ENCODE data around the gene HSF2BP. TPM values are rescaled to one million over a fixed set of nuclear protein-coding genes. Genes with fewer than 3 reads are reported as not detected.
"Not testable (repeated sequence)": the region's sequence is repeated elsewhere in the genome, so short reads cannot be mapped to it uniquely, and the experiment has no call there.

Gene HSF2BP
- polyA plus RNA-seq, 1 experiment: 1.1 TPM

GRCh38 chr21:43574741-43575472 lies 84.4 kb downstream of the HSF2BP start:
- DNase-seq (ENCODE audit: low read depth, low spot score): no peak
- no peaks in the 10 kb centered on the region; the same call in 1 of the 2 replicates for H3K9me3 ChIP-seq (ENCODE audit: control insufficient read depth, insufficient read depth, low read length)
- TF ChIP-seq, protein P1, sequence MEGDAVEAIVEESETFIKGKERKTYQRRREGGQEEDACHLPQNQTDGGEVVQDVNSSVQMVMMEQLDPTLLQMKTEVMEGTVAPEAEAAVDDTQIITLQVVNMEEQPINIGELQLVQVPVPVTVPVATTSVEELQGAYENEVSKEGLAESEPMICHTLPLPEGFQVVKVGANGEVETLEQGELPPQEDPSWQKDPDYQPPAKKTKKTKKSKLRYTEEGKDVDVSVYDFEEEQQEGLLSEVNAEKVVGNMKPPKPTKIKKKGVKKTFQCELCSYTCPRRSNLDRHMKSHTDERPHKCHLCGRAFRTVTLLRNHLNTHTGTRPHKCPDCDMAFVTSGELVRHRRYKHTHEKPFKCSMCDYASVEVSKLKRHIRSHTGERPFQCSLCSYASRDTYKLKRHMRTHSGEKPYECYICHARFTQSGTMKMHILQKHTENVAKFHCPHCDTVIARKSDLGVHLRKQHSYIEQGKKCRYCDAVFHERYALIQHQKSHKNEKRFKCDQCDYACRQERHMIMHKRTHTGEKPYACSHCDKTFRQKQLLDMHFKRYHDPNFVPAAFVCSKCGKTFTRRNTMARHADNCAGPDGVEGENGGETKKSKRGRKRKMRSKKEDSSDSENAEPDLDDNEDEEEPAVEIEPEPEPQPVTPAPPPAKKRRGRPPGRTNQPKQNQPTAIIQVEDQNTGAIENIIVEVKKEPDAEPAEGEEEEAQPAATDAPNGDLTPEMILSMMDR (IDR thresholded peaks at IDR 0.05; ENCODE audit: low read depth, low read length): no peak
- no peak overlapping the region for H3K27ac ChIP-seq (ENCODE audit: low read depth, low read length)
- H3K27me3 ChIP-seq (ENCODE audit: control insufficient read depth, insufficient read depth, low read length): no peaks in the 10 kb centered on the region
- ChIA-PET POLR2A (no interaction called here), CTCF (no interaction called here)
- H3K4me3 ChIP-seq (ENCODE audit: low read depth, low read length): no peak overlapping the region

- no peaks in the 10 kb centered on the region for H3K27me3 ChIP-seq (ENCODE audit: control insufficient read depth, insufficient read depth, low read length)
- H3K4me3 ChIP-seq (ENCODE audit: low read depth, low read length): no peak overlapping the region
- no peak for DNase-seq (ENCODE audit: low read depth, low spot score)
- no peaks in the 10 kb centered on the region; the same call in 1 of the 2 replicates for H3K9me3 ChIP-seq (ENCODE audit: control insufficient read depth, insufficient read depth, low read length)
- ChIA-PET POLR2A (no interaction called here), CTCF (no interaction called here)
- no peak overlapping the region for H3K27ac ChIP-seq (ENCODE audit: low read depth, low read length)
- TF ChIP-seq, protein P1 (IDR thresholded peaks at IDR 0.05; ENCODE audit: low read depth, low read length): no peak
Measured at GRCh38 chr21:43573921-43574320, 85.4 kb downstream of the HSF2BP start.

- CTCF ChIA-PET: no interaction called here
- no peaks in the 10 kb centered on the region; the same call in 1 of the 2 replicates for H3K9me3 ChIP-seq (ENCODE audit: control insufficient read depth, insufficient read depth, low read length)
- DNase-seq (ENCODE audit: low read depth, low spot score): no peak
- POLR2A ChIA-PET: no interaction called here
- no peak overlapping the region for H3K27ac ChIP-seq (ENCODE audit: low read depth, low read length)
- no peaks in the 10 kb centered on the region for H3K27me3 ChIP-seq (ENCODE audit: control insufficient read depth, insufficient read depth, low read length)
- H3K4me3 ChIP-seq (ENCODE audit: low read depth, low read length): no peak overlapping the region
- TF ChIP-seq, protein P1 (IDR thresholded peaks at IDR 0.05; ENCODE audit: low read depth, low read length): no peak
Measured at GRCh38 chr21:43572446-43572845, 86.8 kb downstream of the HSF2BP start.

DNA sequence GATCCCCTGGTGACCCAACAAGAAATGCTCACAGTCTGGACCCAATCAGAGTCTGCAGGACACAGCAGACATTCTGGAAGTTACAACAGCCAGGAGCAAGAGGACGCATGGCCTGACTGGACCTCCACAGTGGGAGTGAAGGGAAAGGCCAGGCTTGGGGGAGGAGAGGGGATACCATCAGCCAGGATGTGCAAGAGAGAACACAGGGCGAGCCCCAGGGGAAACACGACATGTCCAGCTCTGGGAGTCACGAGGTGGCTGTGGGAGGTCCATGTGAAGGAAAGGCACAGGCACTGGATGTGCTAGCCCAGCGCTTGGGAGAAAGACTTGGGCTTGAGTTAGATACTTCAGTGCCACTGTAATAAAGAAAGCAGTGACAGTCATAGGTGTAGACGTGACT lies 87.3 kb downstream of the HSF2BP start:
- no peak for DNase-seq (ENCODE audit: low read depth, low spot score)
- H3K9me3 ChIP-seq (ENCODE audit: control insufficient read depth, insufficient read depth, low read length): no peaks in the 10 kb centered on the region; the same call in 1 of the 2 replicates
- H3K27ac ChIP-seq (ENCODE audit: low read depth, low read length): no peak overlapping the region
- H3K4me3 ChIP-seq (ENCODE audit: low read depth, low read length): no peak overlapping the region
- CTCF ChIA-PET: no interaction called here
- TF ChIP-seq, protein P1 (IDR thresholded peaks at IDR 0.05; ENCODE audit: low read depth, low read length): no peak
- no peaks in the 10 kb centered on the region for H3K27me3 ChIP-seq (ENCODE audit: control insufficient read depth, insufficient read depth, low read length)
- POLR2A ChIA-PET: no interaction called here

DNA sequence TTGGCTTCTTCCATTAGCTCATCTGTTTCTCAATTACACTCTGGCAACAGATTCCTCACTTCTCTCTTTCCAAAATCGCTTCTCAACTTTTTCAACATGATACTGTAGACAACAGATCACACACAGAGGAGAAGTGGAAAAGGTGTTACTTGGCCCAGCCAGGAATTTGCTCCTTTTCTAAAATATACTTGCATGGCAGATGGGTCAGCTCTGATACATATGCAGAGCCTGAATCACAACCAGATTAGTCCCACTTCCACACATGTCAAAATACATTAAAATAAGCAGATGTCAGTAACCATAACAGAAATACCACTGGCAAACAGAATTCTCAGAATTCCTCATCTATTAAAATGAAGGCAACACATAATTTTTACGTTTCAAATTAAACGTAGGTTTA lies 89.1 kb downstream of the HSF2BP start:
- DNase-seq (ENCODE audit: low read depth, low spot score); H3K27ac ChIP-seq (ENCODE audit: low read depth, low read length); H3K4me3 ChIP-seq (ENCODE audit: low read depth, low read length); CTCF ChIA-PET; POLR2A ChIA-PET; H3K9me3 ChIP-seq (ENCODE audit: control insufficient read depth, insufficient read depth, low read length); H3K27me3 ChIP-seq (ENCODE audit: control insufficient read depth, insufficient read depth, low read length): not testable (repeated sequence)

DNA sequence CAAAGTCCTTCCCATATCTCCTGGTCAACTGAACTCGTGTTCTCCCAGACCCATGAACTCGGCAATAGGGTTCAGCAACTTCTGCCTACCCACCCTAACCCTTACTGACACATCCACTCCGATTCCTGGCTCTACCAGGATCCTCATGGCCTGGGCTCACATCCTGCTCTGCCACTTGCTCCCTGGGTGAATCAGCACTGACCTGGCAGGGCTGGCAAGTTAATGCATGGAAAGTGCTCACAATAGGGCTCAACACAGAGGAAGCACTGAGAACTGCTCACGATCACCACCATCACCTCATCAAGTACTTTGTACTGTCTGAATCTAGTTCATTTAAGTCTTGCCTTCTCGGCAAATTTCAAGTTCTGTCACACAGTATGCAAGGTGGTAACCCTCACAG lies 96.8 kb downstream of the HSF2BP start:
- H3K4me3 ChIP-seq (ENCODE audit: low read depth, low read length); CTCF ChIA-PET; H3K27ac ChIP-seq (ENCODE audit: low read depth, low read length); H3K27me3 ChIP-seq (ENCODE audit: control insufficient read depth, insufficient read depth, low read length); DNase-seq (ENCODE audit: low read depth, low spot score); POLR2A ChIA-PET; H3K9me3 ChIP-seq (ENCODE audit: control insufficient read depth, insufficient read depth, low read length): not testable (repeated sequence)

GRCh38 chr21:43540561-43540960 lies 118.7 kb downstream of the HSF2BP start:
- POLR2A ChIA-PET; H3K4me3 ChIP-seq (ENCODE audit: low read depth, low read length); CTCF ChIA-PET: not testable (repeated sequence)

DNA sequence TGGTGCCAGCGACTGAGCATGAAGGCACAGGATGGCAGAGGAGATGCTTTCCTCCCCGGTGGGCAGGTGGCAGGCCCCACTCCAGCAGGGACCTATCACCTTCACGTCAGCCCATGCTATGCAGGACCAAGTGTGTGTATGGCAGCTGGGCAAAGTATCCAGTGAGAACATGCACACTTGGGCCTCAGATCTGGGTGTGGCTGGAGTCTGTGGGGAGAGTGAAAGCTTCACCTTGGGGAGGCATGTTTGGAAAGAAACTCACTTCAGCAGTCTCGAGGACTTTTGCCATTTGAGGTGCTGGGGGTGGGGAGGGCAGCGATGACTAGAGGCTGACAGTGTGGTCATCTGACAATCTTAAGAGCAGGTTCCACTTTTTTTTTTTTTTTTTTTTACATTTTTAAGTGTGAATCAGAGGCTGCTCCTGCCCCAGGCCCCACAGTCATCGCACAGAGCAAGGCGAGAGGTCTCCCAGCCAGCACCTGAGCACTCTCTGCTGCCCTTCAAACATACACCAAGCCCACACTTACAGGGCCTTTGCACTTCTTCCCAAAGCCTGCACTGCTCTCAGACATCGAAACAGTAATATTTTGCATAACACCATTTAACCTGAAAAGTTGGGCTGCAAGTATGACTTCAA lies 136.7 kb downstream of the HSF2BP start:
- DNase-seq (ENCODE audit: low read depth, low spot score); CTCF ChIA-PET; H3K9me3 ChIP-seq (ENCODE audit: control insufficient read depth, insufficient read depth, low read length); H3K27ac ChIP-seq (ENCODE audit: low read depth, low read length); H3K4me3 ChIP-seq (ENCODE audit: low read depth, low read length); H3K27me3 ChIP-seq (ENCODE audit: control insufficient read depth, insufficient read depth, low read length); POLR2A ChIA-PET: not testable (repeated sequence)

More at GRCh38 chr21:43540561-43540960, 118.7 kb downstream of the HSF2BP start:
- not testable (repeated sequence) for H3K27ac ChIP-seq (ENCODE audit: low read depth, low read length); H3K9me3 ChIP-seq (ENCODE audit: control insufficient read depth, insufficient read depth, low read length); DNase-seq (ENCODE audit: low read depth, low spot score); H3K27me3 ChIP-seq (ENCODE audit: control insufficient read depth, insufficient read depth, low read length)
